HG03432 (cell line): ENCODE measurements around the gene LRMDA.
"Not testable (repeated sequence)": the region's sequence is repeated elsewhere in the genome, so short reads cannot be mapped to it uniquely, and the experiment has no call there.

Experiments used
- ATAC-seq: cut with Tn5 transposase; IDR thresholded peaks from one replicate; pipeline ENCODE4 v1.9.1; 2021; ENCODE audit warnings: mild to moderate bottlenecking, moderate library complexity; ENCODE audit not compliant: unreplicated experiment

Gene LRMDA

DNA sequence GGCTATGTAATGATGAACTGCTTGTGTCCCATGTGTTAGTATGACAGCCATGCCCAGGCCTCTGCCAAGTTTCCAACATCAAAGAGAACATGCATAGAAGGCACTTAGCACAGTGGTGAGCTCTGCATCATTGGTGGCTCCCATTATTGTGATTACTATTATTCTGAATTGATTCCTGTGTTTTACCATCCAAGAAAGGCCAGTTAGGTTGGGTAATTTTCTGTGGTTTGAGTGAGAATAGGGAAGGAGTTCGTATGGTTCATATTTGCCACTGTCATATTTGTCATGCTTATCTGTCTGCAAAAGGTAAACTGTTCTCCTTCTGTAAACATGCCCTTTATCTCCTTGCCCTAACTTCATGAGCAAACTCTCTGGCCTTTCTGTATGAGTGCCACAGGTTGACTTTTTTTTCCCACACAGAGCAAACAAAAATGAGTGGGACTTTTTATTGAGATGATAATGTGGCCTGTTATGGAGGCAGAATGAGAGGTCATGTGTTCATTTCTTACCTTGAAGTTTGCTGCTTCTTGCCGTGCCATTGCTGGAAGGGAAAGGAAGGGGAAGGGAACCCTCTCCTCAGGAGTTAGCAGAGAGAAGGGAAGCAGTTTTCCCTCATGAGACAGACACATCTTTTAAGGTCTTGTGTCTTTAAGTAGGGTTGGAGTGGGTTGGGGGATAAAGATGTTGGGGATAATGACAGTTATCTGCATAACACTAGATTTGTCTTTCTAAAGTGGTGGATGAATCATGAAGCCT lies 301.9 kb downstream of the LRMDA start:
- ATAC-seq = no peak

DNA sequence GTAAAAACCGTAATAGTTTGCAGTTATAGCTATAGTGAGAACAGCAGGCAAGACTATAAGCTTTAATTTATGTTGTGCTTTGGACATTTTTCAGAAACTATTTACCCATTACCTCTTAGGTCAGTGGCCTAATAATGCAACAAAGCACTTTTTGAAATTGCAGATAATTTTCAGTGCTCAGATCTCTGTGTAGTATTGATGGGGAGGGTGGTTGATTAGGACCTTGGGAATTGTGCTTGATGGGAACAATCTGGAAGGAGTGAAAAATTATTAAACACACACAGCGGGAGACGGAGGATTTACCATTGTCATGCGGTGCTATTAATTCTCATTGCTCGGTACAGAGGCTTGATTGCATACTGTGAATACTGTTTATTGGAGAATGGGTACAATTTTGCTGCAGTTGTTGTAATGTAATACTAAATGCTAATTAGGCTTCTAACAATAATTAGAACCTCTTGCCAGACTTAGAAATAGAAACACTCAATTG lies 304.8 kb downstream of the LRMDA start:
- no peak for ATAC-seq

DNA sequence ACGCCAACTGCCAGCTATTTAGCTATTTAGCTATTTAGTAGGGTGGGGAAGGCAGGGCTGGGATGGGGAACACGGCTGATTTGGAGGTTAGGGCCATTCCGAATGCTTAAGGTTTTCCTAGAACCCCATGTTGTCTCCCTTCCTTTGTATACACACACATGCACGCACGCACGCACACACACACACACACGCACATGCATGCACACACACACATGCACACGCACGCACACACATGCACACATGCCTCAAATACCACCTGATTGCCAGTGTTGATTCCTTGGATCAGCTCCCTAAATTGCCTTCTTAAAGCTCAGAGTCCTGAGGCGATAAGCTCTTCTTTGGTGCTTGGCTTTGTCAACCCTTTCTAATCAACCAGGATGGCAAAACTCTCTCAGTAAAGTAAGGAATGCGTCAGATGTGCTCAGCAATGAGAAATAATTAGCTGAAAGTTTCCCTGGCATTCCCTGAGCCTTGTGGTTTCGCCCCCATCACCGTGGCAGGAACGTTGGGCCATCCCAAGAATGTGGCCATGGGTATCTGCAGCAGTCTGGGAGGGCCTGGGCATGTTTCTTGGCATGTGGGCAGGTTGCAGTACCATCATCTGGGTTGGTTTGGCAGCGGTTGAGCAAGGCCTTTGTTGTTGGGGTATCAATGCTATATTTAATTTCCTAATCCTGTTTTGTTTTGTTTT lies 305.6 kb downstream of the LRMDA start:
- ATAC-seq = no peak

DNA sequence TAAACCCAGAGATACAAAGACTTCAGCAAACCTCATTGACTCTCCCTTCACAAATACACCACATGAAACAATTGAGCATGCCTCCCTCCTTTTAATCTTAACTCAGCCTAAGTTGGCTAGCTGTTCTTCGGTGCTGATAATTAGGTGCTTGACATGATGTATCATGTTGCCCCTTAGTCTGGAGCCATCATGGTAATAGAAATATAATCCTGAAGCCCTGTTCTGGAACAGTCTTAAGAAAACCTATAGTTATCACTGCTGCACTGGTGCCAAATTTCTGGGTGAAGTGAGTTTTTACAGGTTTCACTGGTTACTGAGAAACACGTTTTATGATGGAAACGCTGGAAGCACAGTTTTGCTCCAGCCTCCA lies 306.1 kb downstream of the LRMDA start:
- no peak for ATAC-seq

DNA sequence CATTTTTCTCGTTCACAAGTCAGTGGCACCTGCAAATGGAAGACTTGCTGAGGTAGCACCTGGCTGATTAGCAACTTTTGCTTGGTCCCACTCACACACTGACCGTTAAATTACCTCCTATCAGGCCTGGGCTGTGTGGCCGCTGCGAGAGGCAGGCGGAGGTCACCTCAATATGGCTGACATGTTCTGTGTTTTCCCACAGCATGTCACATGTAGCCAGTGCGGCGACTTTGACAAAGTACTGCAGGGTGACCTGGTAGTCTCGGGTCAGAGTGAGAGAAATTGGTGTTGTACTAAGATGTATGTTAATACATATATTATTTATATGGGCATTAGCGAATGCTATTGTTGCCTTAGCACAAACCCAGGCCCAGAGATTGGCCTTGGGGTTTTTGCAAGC lies 307.5 kb downstream of the LRMDA start:
- no peak for ATAC-seq

DNA sequence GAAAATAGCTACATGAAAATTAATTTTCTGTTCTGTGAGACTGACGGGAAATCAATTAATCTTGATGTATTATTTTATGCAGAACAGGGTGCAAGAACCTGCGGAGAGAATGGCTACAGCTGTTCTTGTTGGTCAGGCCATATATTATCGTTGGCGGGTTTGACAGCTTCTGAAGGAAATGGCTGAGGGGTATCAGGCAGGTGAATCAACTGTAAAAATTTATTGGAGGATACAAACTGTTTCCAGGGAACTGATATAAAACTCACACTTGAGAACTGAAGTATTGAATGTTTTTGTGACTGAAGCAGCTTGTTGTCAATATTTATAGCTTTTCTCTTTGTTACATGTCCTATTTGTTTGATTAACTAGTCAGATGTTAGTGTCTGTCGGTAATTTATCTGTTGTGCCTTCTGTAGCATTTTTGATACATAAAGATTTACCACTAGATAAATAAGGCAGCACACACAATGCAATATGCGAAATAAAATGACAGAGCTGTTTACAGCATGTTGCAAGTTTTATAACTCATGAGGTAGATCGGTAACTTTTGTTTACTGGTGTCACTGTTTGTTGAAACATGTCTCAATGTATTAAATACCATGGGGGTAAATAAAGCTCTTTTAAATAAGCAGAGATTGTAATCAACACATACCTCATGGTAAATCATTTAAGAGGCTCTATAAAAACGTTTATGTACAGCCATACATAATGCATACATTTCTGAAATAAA lies 308.2 kb downstream of the LRMDA start:
- no peak for ATAC-seq

DNA sequence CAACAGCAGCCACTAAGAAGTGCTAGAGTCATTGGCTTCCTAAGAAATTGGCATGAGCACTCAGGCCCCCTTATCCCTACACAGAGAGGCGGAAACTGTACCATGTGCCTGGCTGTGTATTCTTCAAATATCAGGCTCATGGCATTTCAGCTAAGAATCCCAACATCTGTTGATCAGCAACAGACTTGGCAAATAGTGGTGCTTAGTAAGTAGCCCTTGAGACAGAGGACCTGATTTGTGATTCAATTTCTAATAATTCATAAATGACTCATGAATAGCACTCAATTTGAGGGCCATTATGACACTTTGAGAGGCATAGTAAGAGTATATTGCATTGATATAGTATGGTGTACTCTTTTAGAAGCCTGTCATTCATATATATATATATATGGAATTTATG lies 309.1 kb downstream of the LRMDA start:
- no peak for ATAC-seq

DNA sequence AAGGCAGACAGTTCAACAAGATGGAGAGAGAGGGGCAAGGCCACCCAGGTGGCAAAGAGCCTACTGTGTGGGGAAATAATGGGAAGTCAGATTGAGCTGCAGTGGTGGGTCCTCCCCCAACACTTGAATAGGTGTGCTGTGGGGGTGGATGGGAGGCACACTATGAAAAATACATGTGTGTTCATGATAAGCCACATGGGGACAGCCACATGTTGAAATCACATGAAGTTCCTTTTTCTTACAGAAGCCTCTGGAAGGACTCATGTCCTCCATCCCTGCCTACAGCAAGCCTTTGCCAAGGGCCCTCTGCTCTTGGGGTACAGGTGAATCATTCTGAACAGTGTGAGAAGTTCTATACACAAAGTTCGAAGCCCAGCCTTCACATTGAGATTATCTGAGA lies 310.9 kb downstream of the LRMDA start:
- no peak for ATAC-seq

DNA sequence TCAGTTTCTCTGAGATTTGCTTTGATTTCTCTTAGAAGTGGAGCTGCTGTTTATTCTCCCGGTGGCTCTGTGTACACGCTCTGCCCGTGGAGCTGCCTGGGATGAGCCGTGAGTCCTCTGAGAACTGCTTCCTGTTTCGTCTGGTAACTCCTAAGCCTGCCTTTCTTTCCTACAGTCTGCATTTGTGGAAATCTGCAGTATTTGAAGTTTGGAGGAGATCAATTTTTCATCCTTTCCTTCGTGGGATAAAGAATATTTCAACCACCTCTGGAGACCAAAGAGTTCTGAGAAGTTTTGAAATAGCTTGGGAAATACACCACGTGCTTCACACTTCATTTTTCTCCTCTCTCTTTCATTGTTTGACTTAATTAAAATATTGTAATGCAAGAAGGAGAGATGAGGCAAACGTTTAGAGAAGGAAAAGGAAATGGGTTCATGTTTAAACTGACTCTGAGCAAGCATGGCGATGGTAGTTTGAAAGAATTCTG lies 311.9 kb downstream of the LRMDA start:
- ATAC-seq = no peak

DNA sequence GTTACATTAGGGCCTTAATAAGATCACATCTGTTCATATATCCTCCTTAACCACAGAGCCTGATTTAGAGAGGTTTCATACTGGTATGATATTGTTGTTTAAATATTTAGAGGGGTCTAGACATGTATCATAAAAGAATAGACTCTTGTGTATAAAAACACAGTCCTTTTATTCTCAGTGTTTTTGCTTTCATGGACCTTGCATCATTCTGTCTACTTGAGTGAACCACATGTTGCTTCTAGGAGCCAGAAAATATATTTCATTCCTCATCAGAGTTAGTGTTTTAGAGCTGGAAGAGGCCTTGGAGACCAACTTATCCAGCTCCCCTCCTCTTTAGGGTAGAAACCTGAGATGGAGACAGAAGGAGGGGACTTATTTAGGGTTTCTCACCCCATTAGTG lies 312.8 kb downstream of the LRMDA start:
- ATAC-seq = no peak

DNA sequence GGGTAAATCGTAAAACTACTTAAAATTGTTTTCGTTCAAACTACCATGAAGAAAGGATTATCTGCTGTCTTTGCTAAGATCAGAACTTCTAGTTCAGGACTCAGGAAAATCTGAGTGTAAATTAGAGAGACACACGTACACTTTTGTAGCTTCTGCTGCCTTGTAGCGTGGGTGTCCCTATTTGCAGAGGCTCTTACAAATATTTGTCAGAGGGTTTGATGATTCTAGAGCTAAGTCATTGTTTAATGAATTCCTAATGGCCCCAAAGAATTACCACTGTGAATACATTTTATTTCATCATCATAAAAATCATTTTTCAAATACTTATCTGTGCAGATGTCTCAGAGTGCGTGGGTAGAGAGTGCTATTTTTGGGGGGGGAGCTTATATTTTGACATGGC lies 314.9 kb downstream of the LRMDA start:
- ATAC-seq = no peak

DNA sequence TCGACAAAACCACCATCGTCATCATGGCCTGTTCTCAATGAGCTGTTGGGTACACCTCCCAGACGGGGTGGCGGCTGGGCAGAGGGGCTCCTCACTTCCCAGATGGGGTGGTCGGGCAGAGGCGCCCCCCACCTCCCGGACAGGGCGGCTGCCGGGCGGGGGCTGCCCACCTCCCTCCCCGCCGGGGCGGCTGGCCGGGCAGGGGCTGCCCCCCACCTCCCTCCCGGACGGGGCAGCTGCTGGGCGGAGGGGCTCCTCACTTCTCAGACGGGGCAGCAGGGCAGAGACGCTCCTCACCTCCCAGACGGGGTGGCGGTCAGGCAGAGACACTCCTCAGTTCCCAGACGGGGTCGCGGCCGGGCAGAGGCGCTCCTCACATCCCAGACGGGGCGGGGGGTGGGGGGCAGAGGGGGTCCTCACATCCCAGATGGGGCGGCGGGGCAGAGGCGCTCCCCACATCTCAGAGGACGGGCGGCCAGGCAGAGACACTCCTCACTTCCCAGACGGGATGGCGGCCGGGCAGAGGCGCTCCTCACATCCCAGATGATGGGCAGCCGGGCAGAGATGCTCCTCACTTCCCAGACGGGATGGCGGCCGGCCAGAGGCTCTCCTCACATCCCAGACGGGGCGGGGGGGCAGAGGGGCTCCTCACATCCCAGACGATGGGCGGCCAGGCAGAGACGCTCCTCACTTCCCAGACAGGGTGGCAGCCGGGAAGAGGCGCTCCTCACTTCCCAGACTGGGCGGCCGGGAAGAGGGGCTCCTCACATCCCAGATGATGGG lies 318.9 kb downstream of the LRMDA start:
- ATAC-seq = not testable (repeated sequence)

DNA sequence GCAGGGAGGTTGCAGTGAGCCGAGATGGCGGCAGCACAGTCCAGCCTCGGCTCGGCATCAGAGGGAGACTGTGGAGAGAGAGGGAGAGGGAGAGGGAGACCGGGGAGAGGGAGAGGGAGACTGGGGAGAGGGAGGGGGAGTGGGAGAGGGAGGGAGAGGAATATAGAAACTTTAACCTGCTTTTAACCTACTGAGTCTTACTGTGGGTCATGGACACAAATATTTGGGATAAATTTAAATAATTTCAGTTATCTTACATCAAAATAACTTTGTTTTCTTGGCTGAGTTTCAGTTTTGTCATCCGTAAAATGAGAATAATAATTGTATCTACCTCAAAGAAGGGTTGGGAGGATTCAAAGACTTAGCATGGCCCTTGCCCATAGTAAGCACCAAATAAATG lies 319.8 kb downstream of the LRMDA start:
- no peak for ATAC-seq

DNA sequence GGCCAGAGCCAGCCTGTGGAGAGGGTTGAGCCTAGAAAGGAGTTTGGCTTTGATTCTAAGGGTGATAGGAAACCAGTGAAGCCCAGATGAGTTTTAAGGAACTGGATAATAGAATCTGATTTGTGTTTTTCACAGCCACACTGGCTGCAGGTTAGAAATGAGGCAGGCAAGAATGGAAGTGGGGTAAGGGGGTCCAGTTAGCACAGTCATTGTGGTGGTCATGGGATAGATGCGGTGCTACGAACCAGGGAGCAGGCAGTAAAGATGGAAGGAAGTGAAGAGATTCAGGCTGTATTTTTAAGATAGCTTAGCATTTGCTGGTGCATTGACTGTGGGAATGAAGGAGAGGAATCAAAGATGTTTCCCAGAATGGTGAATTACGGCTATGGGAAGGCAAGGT lies 322.2 kb downstream of the LRMDA start:
- ATAC-seq = no peak

DNA sequence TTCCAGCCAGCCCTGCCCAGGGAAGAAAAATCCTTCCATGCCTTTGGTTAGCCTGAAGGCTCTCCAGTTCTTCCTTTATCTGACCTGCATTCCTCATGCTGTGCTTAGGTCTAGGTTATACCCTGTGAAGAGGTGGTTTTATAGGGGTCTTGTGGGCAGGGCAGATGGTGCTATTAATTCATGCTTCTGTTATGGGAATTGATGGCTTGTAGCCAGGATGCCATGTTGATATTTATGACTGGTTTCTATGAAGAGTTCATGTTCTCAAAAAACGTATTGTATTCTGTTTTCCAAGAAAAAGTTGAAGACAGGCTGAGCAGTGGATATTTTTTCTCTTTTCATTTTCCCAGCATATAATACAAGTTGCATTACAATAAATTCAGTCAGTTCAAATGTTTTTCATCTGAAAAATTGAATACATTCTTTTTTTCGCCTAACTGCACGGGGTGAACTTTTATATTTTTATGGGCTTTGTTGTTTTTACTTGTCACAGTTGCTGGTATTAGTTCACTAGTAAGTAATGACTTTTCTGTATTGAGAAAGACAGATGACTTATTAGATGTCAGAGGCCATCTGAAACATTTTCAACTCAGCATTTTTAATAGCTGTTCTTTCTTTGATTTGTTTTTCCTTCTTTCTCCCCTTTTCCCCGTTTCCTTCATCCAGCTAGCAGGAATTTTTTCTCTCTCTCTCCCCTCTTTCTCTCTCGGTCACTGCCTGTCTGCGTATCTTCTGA lies 322.8 kb downstream of the LRMDA start:
- ATAC-seq = no peak

DNA sequence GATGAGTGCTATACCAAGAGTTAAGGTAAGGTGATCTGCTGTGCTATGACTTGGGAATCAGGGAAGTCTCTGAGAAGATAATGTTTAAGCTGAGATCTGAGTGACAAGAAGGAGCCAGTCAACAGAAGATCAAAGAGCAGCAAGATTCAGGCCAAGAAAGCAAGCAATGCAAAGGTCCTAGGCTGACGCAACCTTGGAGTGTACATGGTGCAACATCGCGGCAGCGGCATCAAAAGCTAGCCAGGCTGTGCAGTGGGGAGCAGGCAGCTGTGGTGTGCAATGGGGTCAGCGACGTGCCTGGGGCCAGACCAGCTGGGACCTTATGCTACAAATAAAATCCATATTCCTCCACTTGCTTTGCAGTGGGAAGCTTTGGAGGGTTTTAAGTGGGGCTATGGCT lies 324.1 kb downstream of the LRMDA start:
- no peak for ATAC-seq

DNA sequence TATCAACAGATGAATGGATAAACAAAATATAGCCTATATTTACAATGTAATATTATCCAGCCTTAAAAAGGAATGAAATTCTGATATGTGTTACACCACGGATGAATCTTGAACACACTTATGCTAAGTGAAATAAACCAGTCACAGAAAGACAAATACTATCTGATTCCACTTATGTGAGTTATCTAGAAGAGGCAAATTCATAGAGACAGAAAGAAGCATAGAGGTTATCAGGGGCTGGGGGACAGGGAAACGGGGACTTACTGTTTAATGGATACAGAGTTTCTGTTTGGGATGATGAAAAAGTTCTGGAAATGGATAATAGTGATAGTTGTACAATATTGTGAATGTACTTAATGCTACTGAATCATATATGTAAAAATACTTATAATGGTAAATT lies 329.9 kb downstream of the LRMDA start:
- ATAC-seq = no peak

DNA sequence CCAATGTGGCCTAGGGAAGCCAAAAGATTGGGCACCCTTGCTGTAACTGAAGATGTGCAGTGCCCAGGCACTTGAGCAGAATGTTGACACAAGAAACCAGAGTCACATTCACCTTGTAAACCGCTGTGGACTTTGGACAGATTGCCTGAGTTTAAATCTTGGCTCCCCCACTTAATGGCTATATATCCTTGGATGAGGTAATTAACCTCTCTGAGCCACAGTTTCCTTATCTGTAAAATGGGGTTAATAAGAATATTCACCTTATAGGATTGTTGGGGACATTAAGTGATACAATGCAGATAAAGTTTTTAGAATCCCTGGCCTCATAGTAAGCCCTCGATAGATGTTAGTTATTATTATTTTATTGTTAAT lies 331.0 kb downstream of the LRMDA start:
- ATAC-seq = no peak

DNA sequence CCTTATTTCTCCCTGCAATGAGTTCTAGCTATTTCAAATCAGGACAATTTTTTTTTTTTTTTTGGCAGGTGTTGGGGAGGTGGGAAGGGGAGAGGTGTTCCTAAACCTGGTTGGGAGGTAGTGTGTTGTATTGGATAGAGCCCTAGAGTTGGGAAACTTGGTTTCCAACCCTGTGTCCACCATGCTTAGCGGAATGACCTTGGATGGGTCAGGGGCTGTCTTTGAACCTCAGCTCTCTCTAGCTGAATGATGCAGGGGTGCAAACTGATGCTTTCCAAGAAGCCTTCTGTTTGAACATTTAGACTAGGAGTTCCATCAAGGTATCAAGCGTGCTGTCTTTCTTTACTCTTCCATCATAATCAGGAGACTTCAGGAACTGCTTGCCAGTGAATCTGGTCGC lies 332.2 kb downstream of the LRMDA start:
- no peak for ATAC-seq
